IPS DF 4.7 (cell line): ENCODE data around the gene UVRAG.

Source experiments
- DNase-seq: peaks from one replicate; pipeline ENCODE4 v3.0.0-alpha.2; 2013; ENCODE audit warnings: low spot score; ENCODE audit errors: extremely low read depth

UVRAG gene

DNA sequence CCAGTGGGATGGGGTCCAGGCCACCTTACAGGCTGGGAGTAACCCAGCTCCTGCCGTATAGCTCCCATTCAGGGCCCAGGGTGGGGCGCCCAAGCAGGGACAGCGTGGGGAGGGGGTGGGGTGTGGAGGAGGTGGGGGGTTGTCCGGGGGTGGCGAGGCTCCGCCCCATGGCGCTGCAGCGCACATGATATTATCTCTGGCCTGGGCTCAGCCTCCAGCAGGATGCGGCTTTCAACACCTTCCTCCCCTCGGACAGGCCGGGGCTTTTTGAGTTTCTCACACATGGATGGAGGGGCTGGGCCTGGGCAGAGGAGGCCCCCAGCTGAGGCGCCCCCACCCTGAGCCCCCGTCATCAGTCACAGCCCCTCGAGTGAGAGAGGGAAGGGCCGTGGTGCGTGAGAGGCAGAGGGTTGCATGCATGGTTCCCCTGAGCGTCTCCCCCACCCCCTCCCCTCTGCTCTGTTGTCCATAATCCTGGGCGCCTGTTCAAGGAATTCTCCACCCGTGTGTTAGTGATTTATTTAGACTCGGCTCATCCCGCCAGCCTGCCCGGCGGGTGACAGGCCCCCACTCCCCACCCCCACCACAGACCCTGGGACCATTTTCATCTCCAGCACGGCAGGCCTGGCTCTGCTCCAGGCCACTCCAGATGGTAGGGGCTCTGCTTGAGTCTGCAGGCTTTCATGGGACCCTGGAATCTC, 346.4 kb downstream of the UVRAG start:
- DNase-seq = no peak

GRCh38 chr11:76162336-76163288, 347.6 kb downstream of the UVRAG start:
- DNase-seq = no peak

DNA sequence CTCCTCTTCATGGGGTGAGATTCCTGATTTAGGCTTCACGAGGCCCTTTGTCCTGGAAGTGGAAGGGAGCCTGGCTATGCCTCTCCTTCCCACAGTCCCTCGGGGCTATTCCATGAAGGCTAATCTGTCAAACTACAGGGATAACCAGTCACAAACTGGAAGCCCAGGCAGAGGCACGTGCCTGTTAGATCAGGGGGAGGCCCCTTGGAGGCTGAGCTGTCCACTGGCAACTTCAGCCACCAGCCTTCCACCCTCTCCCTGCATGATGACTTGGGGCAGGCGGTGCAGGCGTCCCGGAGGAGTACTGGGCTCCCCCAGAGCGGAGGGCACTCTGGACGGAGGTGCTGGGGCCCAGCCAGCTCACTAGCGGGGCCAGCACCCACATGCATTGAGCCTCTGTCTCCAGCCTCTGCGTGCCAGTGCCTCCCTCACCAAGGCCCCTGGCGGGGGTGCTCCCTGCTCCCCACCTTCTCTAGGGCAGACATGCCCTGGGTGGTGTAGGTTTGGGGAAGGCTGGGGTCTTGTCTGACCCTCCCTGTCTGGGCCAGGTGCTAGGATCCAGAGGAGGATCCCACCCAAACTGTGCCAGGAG, 348.4 kb downstream of the UVRAG start:
- DNase-seq = no peak

DNA sequence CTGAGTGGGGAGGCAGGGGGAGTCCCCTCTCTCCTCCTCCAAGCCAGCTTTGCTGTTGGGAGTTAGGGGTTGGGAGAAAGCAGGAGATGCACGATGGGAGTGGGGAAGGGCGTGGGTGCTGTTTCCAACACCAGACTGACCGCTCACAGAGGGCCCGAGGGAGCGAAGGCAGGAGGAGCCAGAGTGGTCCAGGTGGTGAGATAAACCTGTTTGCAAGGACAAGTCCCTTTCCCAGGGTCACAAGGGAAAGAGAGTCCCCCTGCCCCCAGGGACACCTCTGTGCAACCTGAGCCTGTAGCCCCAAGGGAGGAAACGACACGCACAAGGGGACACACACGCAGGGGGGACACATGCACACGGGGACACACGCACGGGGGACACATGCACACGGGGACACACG, 349.1 kb downstream of the UVRAG start:
- no peak for DNase-seq

DNA sequence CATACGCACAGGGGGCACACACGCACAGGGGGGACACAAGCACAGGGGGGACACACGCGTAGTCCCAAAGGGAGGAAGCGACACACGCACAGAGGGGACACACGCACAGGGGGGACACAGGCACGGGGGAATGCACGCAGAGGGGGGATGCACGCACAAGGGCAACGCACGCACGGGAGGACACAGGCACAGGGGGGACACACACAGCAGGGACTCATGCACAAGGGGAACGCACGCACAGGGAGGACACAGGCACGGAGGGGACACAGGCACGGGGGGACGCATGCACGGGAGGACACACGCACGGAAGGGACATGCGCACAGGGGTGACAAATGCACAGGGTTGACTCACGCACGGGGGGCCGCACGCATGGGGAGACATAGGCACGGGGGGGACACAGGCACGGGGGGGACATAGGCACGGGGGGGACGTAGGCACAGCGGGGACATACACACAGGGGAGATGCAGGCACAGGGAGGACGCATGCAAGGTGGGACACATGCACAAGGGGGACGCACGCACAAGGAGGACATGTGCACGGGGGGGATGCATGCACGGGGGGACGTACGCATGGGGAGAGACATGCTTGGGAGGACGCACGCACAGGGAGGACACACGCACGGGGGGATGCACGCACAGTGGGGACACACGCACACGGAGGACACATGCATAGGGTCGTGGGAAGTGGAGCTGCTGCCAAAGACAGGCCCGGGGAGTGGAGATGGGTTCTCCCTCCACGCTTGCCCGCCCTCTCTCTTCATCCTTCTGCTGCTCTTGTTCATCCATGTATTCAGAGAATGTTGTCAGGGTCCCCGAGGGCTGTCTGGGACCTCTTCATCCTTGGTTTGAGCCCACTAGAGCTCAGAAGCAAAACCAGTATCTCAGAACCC, 350.1 kb downstream of the UVRAG start:
- no peak for DNase-seq

- DNase-seq = no peak
Observed at GRCh38 chr11:76166314-76166713, 351.3 kb downstream of the UVRAG start.

DNA sequence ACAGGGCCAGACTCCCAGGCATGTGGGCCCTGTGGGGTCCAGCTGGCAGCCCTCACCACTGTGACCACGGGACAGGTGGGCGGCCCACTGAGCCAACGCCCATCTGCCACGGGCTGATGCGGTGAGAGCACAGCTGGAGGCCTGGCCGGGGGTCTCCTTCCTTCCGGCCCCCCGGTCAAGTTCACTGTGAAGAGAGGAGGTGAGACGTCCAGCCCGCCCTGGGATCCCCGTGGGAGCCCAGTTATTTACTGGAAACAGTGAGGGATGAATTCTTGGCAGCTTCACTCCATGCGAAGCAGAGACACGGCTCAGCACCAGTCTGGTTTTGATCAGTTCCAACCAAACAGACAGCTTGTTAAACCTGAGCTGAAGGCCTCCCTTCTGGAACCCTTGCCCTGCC, 352.6 kb downstream of the UVRAG start:
- no peak for DNase-seq

- DNase-seq = no peak
Observed at GRCh38 chr11:76169473-76169896, 354.5 kb downstream of the UVRAG start.

GRCh38 chr11:76170468-76170867, 355.5 kb downstream of the UVRAG start:
- DNase-seq = no peak

GRCh38 chr11:76172583-76172982, 357.6 kb downstream of the UVRAG start:
- no peak for DNase-seq

DNA sequence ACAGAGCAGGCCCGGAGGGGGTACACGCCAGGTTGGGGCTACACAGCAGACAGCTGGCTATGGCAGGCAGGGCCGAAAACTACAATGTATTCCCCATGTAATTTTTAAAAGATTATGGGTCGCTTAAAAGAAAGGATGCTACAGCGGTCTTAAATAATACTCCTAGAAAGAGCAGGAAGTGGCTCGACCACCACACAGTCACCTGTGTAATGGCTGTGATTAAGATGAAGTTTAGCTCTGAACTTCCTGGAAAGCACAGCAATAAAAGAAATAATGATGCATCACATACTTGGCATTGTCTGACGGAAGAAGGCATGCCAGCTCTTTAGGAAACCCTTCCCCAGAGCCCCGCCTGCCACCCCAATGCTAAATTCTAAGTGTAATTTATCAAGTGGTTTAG, 358.7 kb downstream of the UVRAG start:
- no peak for DNase-seq

DNA sequence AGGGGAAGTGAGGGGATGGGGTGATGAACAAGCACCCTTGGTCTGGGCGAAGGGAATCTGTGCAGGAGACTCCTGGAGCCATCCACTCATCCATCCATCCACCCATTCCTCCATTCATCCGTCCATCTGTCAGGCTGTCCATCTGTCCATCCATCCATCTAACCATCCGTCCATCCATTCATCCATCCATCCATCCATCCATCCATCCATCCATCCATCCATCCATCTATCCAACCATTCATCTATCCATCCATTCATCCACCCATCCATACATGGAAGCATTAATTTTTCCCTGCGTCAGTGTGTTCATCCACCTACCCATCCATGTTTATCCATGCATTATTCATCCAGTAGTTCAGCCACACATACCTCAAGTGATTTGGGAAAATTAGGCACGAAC, 359.3 kb downstream of the UVRAG start:
- no peak for DNase-seq

- DNase-seq = no peak
Observed at GRCh38 chr11:76175783-76176182, 360.8 kb downstream of the UVRAG start.

DNA sequence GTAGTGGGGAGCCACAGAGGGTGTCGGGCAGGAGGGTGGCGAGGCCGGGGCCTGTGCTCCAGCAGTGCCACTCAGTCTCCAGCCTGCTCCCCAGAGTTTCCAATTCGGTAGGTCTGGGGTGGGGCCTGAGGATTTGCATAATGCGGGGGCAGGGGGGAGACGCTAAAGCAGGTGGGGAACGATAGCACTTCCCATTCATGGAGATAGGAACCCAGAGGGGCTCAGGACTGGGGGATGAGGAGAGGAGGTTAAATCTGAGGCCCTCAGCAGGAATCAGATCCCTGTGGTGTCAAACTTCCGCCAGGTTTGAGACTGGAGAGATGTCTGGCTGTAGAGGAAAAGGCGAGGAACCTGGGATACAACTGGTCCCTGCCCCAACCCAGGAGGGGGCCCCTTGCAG, 361.5 kb downstream of the UVRAG start:
- DNase-seq = no peak

GRCh38 chr11:76177250-76177686, 362.3 kb downstream of the UVRAG start:
- no peak for DNase-seq

- DNase-seq = no peak
Observed at GRCh38 chr11:76179147-76179546, 364.1 kb downstream of the UVRAG start.

GRCh38 chr11:76181371-76181770, 366.4 kb downstream of the UVRAG start:
- DNase-seq = no peak

GRCh38 chr11:76184551-76184993, 369.6 kb downstream of the UVRAG start:
- DNase-seq = no peak

DNA sequence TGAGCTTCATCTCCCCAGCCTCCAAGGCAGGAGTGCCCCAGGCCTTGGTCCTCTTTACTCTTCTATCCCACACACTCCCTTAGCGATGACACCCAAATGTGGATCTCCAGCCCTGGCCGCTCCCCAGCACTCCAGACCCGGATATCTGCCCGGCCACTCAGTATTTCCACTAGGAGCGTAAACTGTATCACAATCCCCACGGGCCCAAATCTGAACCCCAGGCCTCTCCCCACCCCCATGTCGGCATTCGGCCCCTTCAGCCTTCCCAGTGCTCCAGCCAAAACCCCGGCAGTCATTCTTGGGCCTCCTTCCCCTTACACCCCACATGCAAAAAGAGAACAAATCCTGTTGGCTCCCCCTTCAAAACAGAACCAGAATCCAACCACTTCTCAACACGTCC, 370.5 kb downstream of the UVRAG start:
- DNase-seq = no peak

DNA sequence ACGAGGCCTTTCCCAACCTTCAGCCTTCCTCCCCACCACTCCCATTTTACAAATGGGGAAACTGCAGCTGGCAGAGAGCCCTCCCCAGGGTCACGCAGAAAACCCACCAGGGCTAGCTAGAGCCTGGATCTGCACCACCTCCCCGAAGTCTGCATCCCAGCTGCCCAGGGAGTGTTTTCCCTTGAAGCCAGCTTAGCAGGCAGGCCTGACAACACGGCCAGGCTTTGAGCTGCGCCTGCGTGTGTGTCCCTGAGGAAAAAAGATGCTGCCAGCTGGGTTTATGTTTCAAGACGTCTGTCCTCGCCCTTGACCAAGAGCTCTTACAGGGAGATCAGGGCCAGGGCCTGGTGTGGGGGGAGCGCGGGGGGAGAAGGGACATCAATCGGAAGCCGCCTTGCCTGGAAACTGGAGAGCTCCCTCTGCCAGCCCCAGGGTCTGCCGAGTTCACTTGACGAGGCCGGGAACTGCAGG, 371.0 kb downstream of the UVRAG start:
- DNase-seq = no peak

DNA sequence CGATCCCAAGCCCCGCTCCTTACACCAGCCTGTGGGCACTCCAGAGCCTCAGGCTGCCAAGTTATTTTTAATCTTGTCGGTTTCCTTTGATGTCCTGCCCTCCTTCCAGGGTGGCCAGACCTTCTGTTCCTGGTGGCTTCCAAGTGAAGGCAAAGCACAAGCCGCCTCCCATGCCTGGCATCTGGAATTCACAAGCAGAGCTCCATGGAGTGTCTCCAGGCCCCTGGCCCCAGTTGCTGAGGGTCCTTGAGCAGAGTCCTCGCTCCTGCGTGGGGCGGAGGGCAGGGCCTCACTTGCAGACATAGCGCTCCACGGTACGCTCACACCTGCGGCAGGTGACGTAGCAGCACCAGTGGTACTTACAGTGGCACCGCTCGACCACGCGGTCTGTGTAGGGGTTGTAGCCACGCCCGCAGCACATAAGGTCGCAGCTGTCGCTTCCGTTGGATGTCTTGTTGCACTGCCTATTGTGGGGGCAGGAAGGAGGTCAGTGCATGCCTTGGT, 371.8 kb downstream of the UVRAG start:
- DNase-seq = no peak
